Endothelial cell of umbilical vein (primary cell): ENCODE data around the gene NR3C2. TPM values are rescaled to one million over a fixed set of nuclear protein-coding genes. Genes with fewer than 3 reads are reported as not detected.

ENCODE experiments used
- BruUV-seq: library from RNA; stranded (reverse); fragments of 400-500 nt; replicated peaks from 2 replicates; lab custom pipeline; 2021; lab: Mats Ljungman, UMichigan
- CTCF ChIA-PET: fragments of 300-600, 350-600 bp; sonication (Branson Sonifier 250); formaldehyde crosslinking; loops from one replicate; lab custom pipeline; 2021; ENCODE audit warnings: antibody characterized with exemption, inconsistent platforms; lab: Charles Lee
- POLR2A ChIA-PET: fragments of 300-600, 350-600 bp; sonication (Branson Sonifier 250); formaldehyde crosslinking; loops from one replicate; lab custom pipeline; 2021; ENCODE audit warnings: antibody characterized with exemption, inconsistent platforms; lab: Charles Lee
- DNase-seq: peaks from one replicate; pipeline ENCODE4 v3.0.0-alpha.2; 2011; ENCODE audit warnings: low read depth, low spot score
- FAIRE-seq: peaks from 2 replicates; lab custom pipeline; 2011; peaks lifted over from hg19 to GRCh38; lab: Jason Lieb, UNC
- H2AFZ ChIP-seq: 2 replicates; pipeline ENCODE4 v1.6.0; 2012; ENCODE audit warnings: low read depth, low read length, control low read depth, inconsistent platforms
- H3K27ac ChIP-seq: 2 replicates; pipeline ENCODE4 v1.5.1; 2011; ENCODE audit warnings: low read depth, mild to moderate bottlenecking, control low read depth, low read length, moderate library complexity; ENCODE audit not compliant: insufficient read depth
- H3K27me3 ChIP-seq, 2 experiments: 2 replicates each; pipeline versions ENCODE4 v1.6.0 to v1.6.1; 2011; ENCODE audit warnings: low read length in 2 of 2, mixed read lengths in 1 of 2; ENCODE audit not compliant: control insufficient read depth in 2 of 2, insufficient read depth in 2 of 2
- H3K36me3 ChIP-seq, 2 experiments: 2 replicates in 1 of 2; 3 replicates in 1 of 2; pipeline ENCODE4 v1.5.1; 2011; ENCODE audit warnings: low read length in 2 of 2, mild to moderate bottlenecking in 1 of 2, moderate library complexity in 1 of 2; ENCODE audit not compliant: control insufficient read depth in 2 of 2, insufficient read depth in 2 of 2; ENCODE audit errors: extremely low read depth in 1 of 2
- H3K4me1 ChIP-seq: 3 replicates; pipeline ENCODE4 v1.5.1; 2011; ENCODE audit warnings: mild to moderate bottlenecking, low read length; ENCODE audit not compliant: control insufficient read depth, insufficient read depth; ENCODE audit errors: extremely low read depth
- H3K4me2 ChIP-seq: 2 replicates; pipeline ENCODE4 v1.6.1; 2011; ENCODE audit warnings: low read length, control low read depth, mixed read lengths; ENCODE audit not compliant: insufficient read depth
- H3K4me3 ChIP-seq, 3 experiments: fragments of 200-600 bp in 1 of 3; sonication (generic), shearing (Covaris generic) in 1 of 3; replicated peaks in 1 of 3; 2 replicates each; pipeline ENCODE4 v1.5.1; 2011 to 2016; ENCODE audit warnings: control low read depth in 3 of 3, low read length in 3 of 3, mild to moderate bottlenecking in 2 of 3, inconsistent platforms in 1 of 3, low read depth in 1 of 3, moderate library complexity in 1 of 3; ENCODE audit not compliant: insufficient read depth in 1 of 3
- H3K79me2 ChIP-seq: 2 replicates; pipeline ENCODE4 v1.6.0; 2012; ENCODE audit warnings: low read length, inconsistent platforms; ENCODE audit not compliant: control insufficient read depth, insufficient read depth
- H3K9ac ChIP-seq: replicated peaks from 2 replicates; pipeline ENCODE3; 2011; ENCODE audit warnings: low read length, control low read depth; ENCODE audit not compliant: insufficient read depth; ENCODE audit errors: extremely low read depth
- H3K9me1 ChIP-seq: replicated peaks from 3 replicates; pipeline ENCODE4 v1.6.0; 2011; ENCODE audit warnings: mild to moderate bottlenecking, low read length; ENCODE audit not compliant: control insufficient read depth, insufficient read depth; ENCODE audit errors: extremely low read depth
- H3K9me3 ChIP-seq: replicated peaks from 2 replicates; pipeline ENCODE4 v1.5.1; 2012; ENCODE audit warnings: low read length, inconsistent platforms; ENCODE audit not compliant: control insufficient read depth, insufficient read depth
- H4K20me1 ChIP-seq: replicated peaks from 2 replicates; pipeline ENCODE3; 2011; ENCODE audit warnings: mild to moderate bottlenecking, low read length; ENCODE audit not compliant: control insufficient read depth, insufficient read depth; ENCODE audit errors: extremely low read depth
- FOS ChIP-seq: IDR thresholded peaks from 2 replicates; pipeline ENCODE4 v1.6.1; 2011; ENCODE audit warnings: mild to moderate bottlenecking, low read length, moderate library complexity, borderline replicate concordance; ENCODE audit not compliant: insufficient read depth
- GATA2 ChIP-seq: IDR thresholded peaks from 2 replicates; pipeline ENCODE4 v1.7.0; 2011; ENCODE audit warnings: low read depth, mild to moderate bottlenecking, moderate library complexity, mixed read lengths, low read length; ENCODE audit not compliant: insufficient read length, insufficient read depth
- JUN ChIP-seq: IDR thresholded peaks from 2 replicates; pipeline ENCODE4 v1.6.1; 2011; ENCODE audit warnings: borderline replicate concordance, low read depth; ENCODE audit not compliant: insufficient read length, insufficient read depth
- MAX ChIP-seq: IDR thresholded peaks from 2 replicates; pipeline ENCODE4 v1.6.1; 2011; ENCODE audit not compliant: insufficient read depth, insufficient read length
- MYC ChIP-seq: IDR thresholded peaks from one replicate; pipeline ENCODE4 v1.6.1; 2011; ENCODE audit warnings: mild to moderate bottlenecking, low read depth, low read length
- POLR2AphosphoS5 ChIP-seq: IDR thresholded peaks from 2 replicates; pipeline ENCODE4 v1.6.1; 2012; ENCODE audit warnings: low read depth, mild to moderate bottlenecking, control low read depth, low read length, moderate library complexity; ENCODE audit not compliant: insufficient read depth
- dilution Hi-C: fragments of 300-500 bp; cut with MboI; formaldehyde crosslinking; loops from one replicate; pipeline ENCODE4 v1.15.0; 2019; ENCODE audit warnings: low sequenced_read_pairs; ENCODE audit not compliant: extremely low pct_ligation_motif_present
- intact Hi-C: fragments of 100-400 bp; cut with micrococcal nuclease; formaldehyde crosslinking; loops from one replicate; pipeline ENCODE4 v1.10.0; 2022
- polyA plus RNA-seq, 4 experiments: library from polyadenylated mRNA; depleted of rRNA in 3 of 4; stranded (reverse) in 3 of 4; unstranded in 1 of 4; fragments of >200 nt; gene quantifications; 2 replicates each; pipeline versions ENCODE4 v1.2.1 to v1.2.3, GENCODE V29; 2011 to 2012; ENCODE audit warnings: missing spikeins in 1 of 4
- total RNA-seq: library from RNA; stranded (reverse); gene quantifications from 2 replicates; pipeline ENCODE4 v1.2.3, GENCODE V29; 2021
- TF ChIP-seq, protein P1 (sequence below), 2 donors: IDR thresholded peaks; 1 replicate in 1 of 2; 2 replicates in 1 of 2; pipeline ENCODE4 v1.5.1; 2011; ENCODE audit warnings: low read length in 2 of 2, mild to moderate bottlenecking in 2 of 2, moderate library complexity in 2 of 2, control low read depth in 1 of 2, inconsistent platforms in 1 of 2, low read depth in 1 of 2; ENCODE audit not compliant: insufficient read depth in 1 of 2; ENCODE audit errors: extremely low read depth in 1 of 2

Gene NR3C2
- total and polyA plus RNA-seq, 2 donors (not counting 3 experiments of a cell fraction or from before 2014, with no cell fraction given) = 4.8 to 16.4 TPM

DNA sequence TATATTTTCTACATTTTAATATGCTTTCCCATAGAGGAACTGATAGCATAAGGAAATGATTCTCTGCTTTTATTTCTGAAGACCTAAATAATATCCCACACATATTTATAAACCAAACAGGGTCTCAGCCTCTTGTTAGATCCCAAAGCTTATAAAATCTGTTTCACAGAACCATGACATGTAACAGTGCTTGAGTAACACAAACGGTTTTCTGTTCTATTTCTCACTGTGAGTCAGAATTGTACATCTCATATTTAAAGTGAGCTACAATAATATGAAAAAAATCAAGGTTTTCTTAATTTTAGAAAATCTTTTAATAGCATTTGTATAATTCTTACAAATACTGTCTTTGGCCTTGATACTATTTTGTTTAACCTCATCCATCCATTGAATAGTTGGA is 51.2 kb downstream of the NR3C2 start:
- ChIA-PET CTCF (interaction anchor here (1.3 to 1.9 kb wide), 2 partner anchors 9 to 23 kb away, joined by 4 read pairs; no protein-coding TSS in a partner anchor), POLR2A (no interaction called here)
- Histone ChIP-seq H3K4me2 (no peak overlapping the region), H3K27me3 (no peaks in the 10 kb centered on the region), H3K4me3 (no peak overlapping the region), H2AFZ (no peak overlapping the region), H3K9ac (no peak overlapping the region), H3K27ac (no peak overlapping the region), H3K9me3 (no peaks in the 10 kb centered on the region), H3K4me1 (no peaks in the 10 kb centered on the region), H3K9me1 (no peaks in the 10 kb centered on the region), H3K36me3 (no peaks in the 10 kb centered on the region), H4K20me1 (no peaks in the 10 kb centered on the region), H3K79me2 (no peaks in the 10 kb centered on the region)
- TF ChIP-seq GATA2 = no peak
- TF ChIP-seq MAX = no peak
- no peak for TF ChIP-seq POLR2AphosphoS5
- TF ChIP-seq FOS = no peak
- TF ChIP-seq, protein P1, sequence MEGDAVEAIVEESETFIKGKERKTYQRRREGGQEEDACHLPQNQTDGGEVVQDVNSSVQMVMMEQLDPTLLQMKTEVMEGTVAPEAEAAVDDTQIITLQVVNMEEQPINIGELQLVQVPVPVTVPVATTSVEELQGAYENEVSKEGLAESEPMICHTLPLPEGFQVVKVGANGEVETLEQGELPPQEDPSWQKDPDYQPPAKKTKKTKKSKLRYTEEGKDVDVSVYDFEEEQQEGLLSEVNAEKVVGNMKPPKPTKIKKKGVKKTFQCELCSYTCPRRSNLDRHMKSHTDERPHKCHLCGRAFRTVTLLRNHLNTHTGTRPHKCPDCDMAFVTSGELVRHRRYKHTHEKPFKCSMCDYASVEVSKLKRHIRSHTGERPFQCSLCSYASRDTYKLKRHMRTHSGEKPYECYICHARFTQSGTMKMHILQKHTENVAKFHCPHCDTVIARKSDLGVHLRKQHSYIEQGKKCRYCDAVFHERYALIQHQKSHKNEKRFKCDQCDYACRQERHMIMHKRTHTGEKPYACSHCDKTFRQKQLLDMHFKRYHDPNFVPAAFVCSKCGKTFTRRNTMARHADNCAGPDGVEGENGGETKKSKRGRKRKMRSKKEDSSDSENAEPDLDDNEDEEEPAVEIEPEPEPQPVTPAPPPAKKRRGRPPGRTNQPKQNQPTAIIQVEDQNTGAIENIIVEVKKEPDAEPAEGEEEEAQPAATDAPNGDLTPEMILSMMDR (IDR thresholded peaks at IDR 0.05; ENCODE audit: extremely low read depth in 1 of 2, insufficient read depth in 1 of 2, low read depth in 1 of 2, low read length in 2 of 2) = no peak
- TF ChIP-seq JUN = no peak
- TF ChIP-seq MYC = no peak
- peak; percentile 4 for FAIRE-seq
- no peak for DNase-seq
- BruUV-seq = no TSS peak
- dilution Hi-C loops = no loop called here
- intact Hi-C loops = loop anchor here (2.0 kb wide), 1 partner anchor 14 kb away; no protein-coding TSS in a partner anchor
